Activated CD8-positive, alpha-beta memory T cell treated with anti-CD3 and anti-CD28 coated beads, Interleukin-2, amount 50 U/mL, for 48 hours (primary cell): ENCODE data around the gene PHIP.
"Not testable (repeated sequence)": the region's sequence is repeated elsewhere in the genome, so short reads cannot be mapped to it uniquely, and the experiment has no call there.

Experiments used
- DNase-seq: peaks from one replicate; pipeline ENCODE4 v3.0.0-alpha.2; 2020

The PHIP gene

GRCh38 chr6:79005024-79005423, 73.0 kb downstream of the PHIP start:
- DNase-seq: no peak

- no peak for DNase-seq
Measured at GRCh38 chr6:79004239-79004638, 73.8 kb downstream of the PHIP start.

GRCh38 chr6:79001415-79001814, 76.6 kb downstream of the PHIP start:
- no peak for DNase-seq

- no peak for DNase-seq
Measured at GRCh38 chr6:78999737-79000136, 78.3 kb downstream of the PHIP start.

GRCh38 chr6:78995946-78996345, 82.1 kb downstream of the PHIP start:
- DNase-seq: no peak

GRCh38 chr6:78995346-78995745, 82.7 kb downstream of the PHIP start:
- DNase-seq: no peak

- no peak for DNase-seq
Measured at GRCh38 chr6:78993955-78994354, 84.1 kb downstream of the PHIP start.

GRCh38 chr6:78989191-78989590, 88.9 kb downstream of the PHIP start:
- DNase-seq: no peak

GRCh38 chr6:78986161-78986560, 91.9 kb downstream of the PHIP start:
- DNase-seq: no peak

- DNase-seq: no peak
Measured at GRCh38 chr6:78984225-78984950, 93.7 kb downstream of the PHIP start.

- DNase-seq: no peak
Measured at GRCh38 chr6:78967191-78967590, 110.9 kb downstream of the PHIP start.

GRCh38 chr6:78966542-78966941, 111.5 kb downstream of the PHIP start:
- DNase-seq: no peak

- no peak for DNase-seq
Measured at GRCh38 chr6:78962448-78962847, 115.6 kb downstream of the PHIP start.

GRCh38 chr6:78954740-78955139, 123.3 kb downstream of the PHIP start:
- no peak for DNase-seq

GRCh38 chr6:78953798-78954197, 124.3 kb downstream of the PHIP start:
- DNase-seq: no peak

GRCh38 chr6:78952362-78952761, 125.7 kb downstream of the PHIP start:
- no peak for DNase-seq

- DNase-seq: no peak
Measured at GRCh38 chr6:78948785-78949184, 129.3 kb downstream of the PHIP start.

GRCh38 chr6:78947962-78948361, 130.1 kb downstream of the PHIP start:
- no peak for DNase-seq

GRCh38 chr6:78947529-78947928, 130.5 kb downstream of the PHIP start:
- no peak for DNase-seq

- no peak for DNase-seq
Measured at GRCh38 chr6:78942446-78942845, 135.6 kb downstream of the PHIP start.

GRCh38 chr6:78936515-78936914, 141.5 kb downstream of the PHIP start:
- no peak for DNase-seq

GRCh38 chr6:78935553-78935952, 142.5 kb downstream of the PHIP start:
- DNase-seq: no peak

GRCh38 chr6:78925317-78925716, 152.7 kb downstream of the PHIP start:
- no peak for DNase-seq

- DNase-seq: not testable (repeated sequence)
Measured at GRCh38 chr6:78921168-78921567, 156.9 kb downstream of the PHIP start.

GRCh38 chr6:78917788-78918187, 160.3 kb downstream of the PHIP start:
- DNase-seq: no peak
